H9 (cell line): ENCODE results near the gene TFDP1. TPM values are rescaled to one million over a fixed set of nuclear protein-coding genes. Genes with fewer than 3 reads are reported as not detected.

Experiments used
- DNase-seq: peaks from one replicate; pipeline ENCODE4 v3.0.0-alpha.2; 2017
- H2AFZ ChIP-seq: one replicate; pipeline ENCODE4 v1.6.1; 2013; ENCODE audit warnings: mild to moderate bottlenecking, low read length, control low read depth, moderate library complexity
- H2AK5ac ChIP-seq: 2 replicates; pipeline ENCODE4 v1.6.1; 2013; ENCODE audit warnings: low read length, control low read depth, mixed read lengths; ENCODE audit not compliant: insufficient read length
- H2BK120ac ChIP-seq: one replicate; pipeline ENCODE4 v1.6.1; 2013; ENCODE audit warnings: low read depth, mild to moderate bottlenecking, low read length, control low read depth, inconsistent platforms; ENCODE audit not compliant: poor library complexity, severe bottlenecking
- H2BK12ac ChIP-seq: 2 replicates; pipeline ENCODE4 v1.6.1; 2013; ENCODE audit warnings: low read length, control low read depth, mixed read lengths, low read depth; ENCODE audit not compliant: insufficient read length
- H2BK15ac ChIP-seq: 2 replicates; pipeline ENCODE4 v1.6.1; 2013; ENCODE audit warnings: low read depth, low read length, control low read depth
- H2BK20ac ChIP-seq: one replicate; pipeline ENCODE4 v1.6.1; 2013; ENCODE audit warnings: low read depth, mild to moderate bottlenecking, low read length, control low read depth, inconsistent platforms; ENCODE audit not compliant: poor library complexity, severe bottlenecking
- H2BK5ac ChIP-seq: 2 replicates; pipeline ENCODE4 v1.6.1; 2013; ENCODE audit warnings: low read length, control low read depth, mixed read lengths; ENCODE audit not compliant: insufficient read length
- H3K14ac ChIP-seq: 2 replicates; pipeline ENCODE4 v1.6.1; 2013; ENCODE audit warnings: low read length, control low read depth; ENCODE audit not compliant: insufficient read depth
- H3K18ac ChIP-seq: 2 replicates; pipeline ENCODE4 v1.6.1; 2013; ENCODE audit warnings: low read depth, mild to moderate bottlenecking, mixed read lengths, low read length, control low read depth; ENCODE audit not compliant: insufficient read length
- H3K23ac ChIP-seq: 2 replicates; pipeline ENCODE4 v1.6.1; 2013; ENCODE audit warnings: low read length, control low read depth, mixed read lengths, low read depth; ENCODE audit not compliant: insufficient read length
- H3K23me2 ChIP-seq: 2 replicates; pipeline ENCODE4 v1.6.1; 2013; ENCODE audit warnings: low read depth, mild to moderate bottlenecking, mixed read lengths, low read length, control low read depth; ENCODE audit not compliant: insufficient read length, poor library complexity, severe bottlenecking
- H3K27ac ChIP-seq: 2 replicates; pipeline ENCODE4 v1.5.1; 2013; ENCODE audit warnings: low read length, control low read depth, mixed read lengths, low read depth; ENCODE audit not compliant: insufficient read length
- H3K27me3 ChIP-seq: 2 replicates; pipeline ENCODE4 v1.6.1; 2013; ENCODE audit warnings: low read length, control low read depth, inconsistent platforms; ENCODE audit not compliant: insufficient read depth
- H3K4ac ChIP-seq: 2 replicates; pipeline ENCODE4 v1.6.1; 2013; ENCODE audit warnings: low read depth, mild to moderate bottlenecking, control low read depth, inconsistent platforms, low read length, moderate library complexity
- H3K4me1 ChIP-seq: 2 replicates; pipeline ENCODE4 v1.6.1; 2013; ENCODE audit warnings: low read length, control low read depth, inconsistent platforms; ENCODE audit not compliant: insufficient read depth
- H3K4me2 ChIP-seq: 2 replicates; pipeline ENCODE4 v1.6.1; 2013; ENCODE audit warnings: low read length, control low read depth, mixed read lengths; ENCODE audit not compliant: insufficient read length, insufficient read depth
- H3K56ac ChIP-seq: 2 replicates; pipeline ENCODE4 v1.6.1; 2013; ENCODE audit warnings: low read depth, mild to moderate bottlenecking, mixed read lengths, low read length, control low read depth; ENCODE audit not compliant: insufficient read length
- H3K79me1 ChIP-seq: 2 replicates; pipeline ENCODE4 v1.6.1; 2013; ENCODE audit warnings: low read depth, mild to moderate bottlenecking, moderate library complexity, low read length, control low read depth, inconsistent platforms; ENCODE audit not compliant: insufficient read depth, poor library complexity, severe bottlenecking
- H3K79me2 ChIP-seq: 2 replicates; pipeline ENCODE4 v1.6.1; 2013; ENCODE audit warnings: low read length, control low read depth, inconsistent platforms; ENCODE audit not compliant: insufficient read depth
- H3K9ac ChIP-seq: 2 replicates; pipeline ENCODE4 v1.6.1; 2013; ENCODE audit warnings: low read length, control low read depth, mixed read lengths; ENCODE audit not compliant: insufficient read length; ENCODE audit errors: extremely low read depth
- H3K9me3 ChIP-seq: one replicate; pipeline ENCODE4 v1.6.1; 2013; ENCODE audit warnings: low read depth, low read length, inconsistent platforms; ENCODE audit not compliant: control insufficient read depth
- H3T11ph ChIP-seq: one replicate; pipeline ENCODE4 v1.6.1; 2013; ENCODE audit warnings: mild to moderate bottlenecking, low read length, control low read depth, inconsistent platforms
- H4K20me1 ChIP-seq: one replicate; pipeline ENCODE4 v1.6.1; 2013; ENCODE audit not compliant: control insufficient read depth, insufficient read length, insufficient read depth
- H4K5ac ChIP-seq: 2 replicates; pipeline ENCODE4 v1.6.1; 2013; ENCODE audit warnings: low read depth, mild to moderate bottlenecking, mixed read lengths, low read length, control low read depth; ENCODE audit not compliant: insufficient read length
- H4K8ac ChIP-seq: replicated peaks from 2 replicates; pipeline ENCODE4 v1.6.1; 2013; ENCODE audit warnings: low read length, control low read depth, mixed read lengths, low read depth; ENCODE audit not compliant: insufficient read length
- H4K91ac ChIP-seq: 2 replicates; pipeline ENCODE4 v1.6.1; 2013; ENCODE audit warnings: low read depth, mild to moderate bottlenecking, moderate library complexity, mixed read lengths, low read length, control low read depth; ENCODE audit not compliant: insufficient read length
- H3K27ac Mint-ChIP-seq, 3 experiments: 2 replicates in 2 of 3; 3 replicates in 1 of 3; pipeline ENCODE4 v1.8.0; 2020 to 2021; ENCODE audit warnings: mixed read lengths in 3 of 3, mild to moderate bottlenecking in 1 of 3, moderate library complexity in 1 of 3
- H3K27me3 Mint-ChIP-seq: 2 replicates; pipeline ENCODE4 v1.8.0; 2021; ENCODE audit warnings: low read depth, mild to moderate bottlenecking, moderate library complexity, mixed read lengths
- H3K36me3 Mint-ChIP-seq, 3 experiments: 2 replicates in 2 of 3; 3 replicates in 1 of 3; pipeline ENCODE4 v1.8.0; 2020 to 2021; ENCODE audit warnings: low read depth in 3 of 3, mixed read lengths in 3 of 3; ENCODE audit not compliant: insufficient read depth in 1 of 3
- H3K4me1 Mint-ChIP-seq, 2 experiments: 2 replicates each; pipeline ENCODE4 v1.8.0; 2020; ENCODE audit warnings: mixed read lengths in 2 of 2
- H3K4me3 Mint-ChIP-seq, 2 experiments: 2 replicates in 1 of 2; 3 replicates in 1 of 2; pipeline ENCODE4 v1.8.0; 2020 to 2021; ENCODE audit warnings: mild to moderate bottlenecking in 2 of 2, mixed read lengths in 2 of 2, moderate library complexity in 1 of 2
- H3K9me3 Mint-ChIP-seq, 2 experiments: 2 replicates in 1 of 2; 3 replicates in 1 of 2; pipeline ENCODE4 v1.8.0; 2020; ENCODE audit warnings: mild to moderate bottlenecking in 2 of 2, mixed read lengths in 2 of 2, moderate library complexity in 1 of 2
- CTCF ChIP-seq: fragments of 200-600 bp; sonication (generic); conservative IDR thresholded peaks from 3 replicates; pipeline ENCODE4 v1.8.0; 2021; ENCODE audit warnings: antibody characterized with exemption, mild to moderate bottlenecking
- whole genome bisulfite sequencing: extraction: QIAGEN DNeasy Blood & Tissue Kit; methylation state at CpG from one replicate; pipeline ENCODE4 v1.1.7; 2013; ENCODE audit warnings: missing lambda C conversion rate, low lambda C conversion rate, mixed read lengths; ENCODE audit not compliant: insufficient read length; ENCODE audit errors: extremely low coverage; 5-methylcytosine and 5-hydroxymethylcytosine counted together
- total RNA-seq: library from RNA; stranded (reverse); gene quantifications from 2 replicates; pipeline ENCODE4 v1.2.1, GENCODE V29; 2021

The TFDP1 gene
- total RNA-seq, 1 experiment from 2014 or later = 111 TPM

DNA sequence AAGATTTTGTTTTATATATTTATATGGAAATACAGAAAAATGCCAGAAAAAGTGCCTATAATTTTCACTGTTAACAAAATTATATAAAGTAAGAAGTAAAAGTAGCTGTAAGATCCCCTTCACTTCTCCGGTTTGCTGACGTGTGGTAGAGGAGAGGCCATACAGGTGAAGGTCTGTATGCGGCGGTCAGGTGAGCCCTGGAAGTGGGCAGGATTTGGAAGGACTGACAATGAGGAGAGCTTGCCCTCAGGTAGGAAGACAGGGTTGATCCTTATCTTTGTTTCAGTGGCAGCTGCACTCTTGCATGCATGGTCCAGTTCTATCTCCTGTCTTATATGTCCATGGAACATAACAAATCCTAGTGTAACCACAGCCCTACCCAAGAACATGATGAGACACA is 16.9 kb upstream of the TFDP1 start:
- no CpG with 5 or more reads among the region's 4 CpGs for WGBS
- H3K14ac ChIP-seq = no peak overlapping the region
- H3K27ac Mint-ChIP-seq = no peak overlapping the region
- H3K27ac ChIP-seq = no peak overlapping the region
- no peak overlapping the region for H2BK5ac ChIP-seq
- TF ChIP-seq CTCF = no peak
- H4K20me1 ChIP-seq = no peaks in the 10 kb centered on the region
- no peak overlapping the region for H2BK15ac ChIP-seq
- no peaks in the 10 kb centered on the region for H3K4me1 ChIP-seq
- no peak overlapping the region for H2BK12ac ChIP-seq
- H4K8ac ChIP-seq = no peak overlapping the region
- H3K9me3 Mint-ChIP-seq = peaks cover 0 to 9% of the 10 kb centered on the region in 2 experiments; a peak in 1 of 5 replicates
- DNase-seq = no peak
- no peak overlapping the region for H2BK20ac ChIP-seq
- no peaks in the 10 kb centered on the region for H3K23me2 ChIP-seq
- H3K36me3 Mint-ChIP-seq = no peaks in the 10 kb centered on the region
- no peak overlapping the region for H4K5ac ChIP-seq
- no peaks in the 10 kb centered on the region for H3K27me3 Mint-ChIP-seq
- H3K23ac ChIP-seq = no peak overlapping the region
- H3T11ph ChIP-seq = no peak overlapping the region
- H3K4ac ChIP-seq = no peak overlapping the region
- H3K18ac ChIP-seq = no peak overlapping the region
- H2BK120ac ChIP-seq = no peak overlapping the region
- H4K91ac ChIP-seq = no peak overlapping the region
- no peaks in the 10 kb centered on the region for H3K79me2 ChIP-seq
- H3K27me3 ChIP-seq = no peaks in the 10 kb centered on the region
- H3K9ac ChIP-seq = no peak overlapping the region
- H3K4me3 Mint-ChIP-seq = no peak overlapping the region
- no peak overlapping the region for H3K56ac ChIP-seq
- no peak overlapping the region for H3K4me2 ChIP-seq
- H3K9me3 ChIP-seq = no peaks in the 10 kb centered on the region
- H3K4me1 Mint-ChIP-seq = peaks cover 0 to under 1% of the 10 kb centered on the region in 2 experiments; a peak in 2 of 4 replicates
- H3K79me1 ChIP-seq = no peaks in the 10 kb centered on the region
- no peak overlapping the region for H2AFZ ChIP-seq
- H2AK5ac ChIP-seq = no peak overlapping the region
